Measurements from ENCODE around the gene PIGR. TPM values are rescaled to one million over a fixed set of nuclear protein-coding genes. Genes with fewer than 3 reads are reported as not detected.

The PIGR gene
- total RNA-seq, 1 experiment from 2014 or later, result 2.6 TPM

- Histone ChIP-seq H3K36me3 (ENCODE audit: control insufficient read depth in 1 of 2, insufficient read depth in 2 of 2, low read length in 2 of 2) (no peaks in the 10 kb centered on the region), H3K4me1 (ENCODE audit: control insufficient read depth in 1 of 2, insufficient read depth in 2 of 2, low read length in 2 of 2) (peaks cover 0 to 9% of the 10 kb centered on the region in 2 experiments; a peak in 2 of 4 replicates), H2AFZ (ENCODE audit: low read depth, low read length, poor library complexity, severe bottlenecking) (no peak overlapping the region), H3K4me3 (replicated peaks in 1 of 2; ENCODE audit: low read depth in 1 of 2, low read length in 2 of 2) (no peak overlapping the region), H3K27ac (ENCODE audit: low read depth, low read length) (no peak overlapping the region), H3K4me2 (ENCODE audit: low read length) (no peak overlapping the region), H4K20me1 (ENCODE audit: insufficient read depth) (no peaks in the 10 kb centered on the region), H3K79me2 (ENCODE audit: insufficient read depth, low read length) (no peaks in the 10 kb centered on the region), H3K9ac (ENCODE audit: low read length) (no peak overlapping the region), H3K9me2 (ENCODE audit: insufficient read depth) (no peaks in the 10 kb centered on the region), H3K9me3 (ENCODE audit: control insufficient read depth in 1 of 2, insufficient read depth in 1 of 2, low read depth in 1 of 2, low read length in 2 of 2) (no peaks in the 10 kb centered on the region), H3K27me3 (ENCODE audit: insufficient read depth, low read length) (no peaks in the 10 kb centered on the region)
- DNase-seq (ENCODE audit: low read depth, low spot score) (no peak), ATAC-seq (no peak)
- RAD21 ChIA-PET (ENCODE audit: low non-redundant PET in 1 of 2, low total read pairs in 2 of 2, uncharacterized antibody in 2 of 2, unreplicated experiment in 2 of 2), result no interaction called here
- POLR2A ChIA-PET, result no interaction called here
- CTCF ChIA-PET, result interaction anchor here (1.7 kb wide), 1 partner anchor 14 kb away, joined by 4 read pairs; no protein-coding TSS in a partner anchor
- intact Hi-C loops (cut with micrococcal nuclease), result no loop called here
- TF ChIP-seq JUND (IDR thresholded peaks at IDR 0.05) (no peak), ZFX (IDR thresholded peaks at IDR 0.05) (no peak), POLR2A (IDR thresholded peaks at IDR 0.05; ENCODE audit: borderline replicate concordance, extremely low read depth, insufficient read depth, insufficient read length) (no peak), POLR2AphosphoS5 (IDR thresholded peaks at IDR 0.05; ENCODE audit: low read depth, low read length) (no peak), MAX (IDR thresholded peaks at IDR 0.05) (no peak), ZBTB33 (IDR thresholded peaks at IDR 0.05; ENCODE audit: extremely low read depth, insufficient replicate concordance, low read length) (no peak), FOSL1 (IDR thresholded peaks at IDR 0.05; ENCODE audit: low read depth) (no peak), RAD21 (IDR thresholded peaks at IDR 0.05; ENCODE audit: low read depth) (no peak), CEBPB (IDR thresholded peaks at IDR 0.05; ENCODE audit: low read depth) (no peak), YY1 (IDR thresholded peaks at IDR 0.05; ENCODE audit: extremely low read depth, insufficient replicate concordance, low read depth, low read length) (no peak), EZH2 (IDR thresholded peaks at IDR 0.05) (no peak), ZNF274 (IDR thresholded peaks at IDR 0.05; ENCODE audit: low read depth, low read length) (no peak), EGR1 (IDR thresholded peaks at IDR 0.05; ENCODE audit: low read depth) (no peak), CTCF (IDR thresholded peaks at IDR 0.05 in 2 of 3, conservative IDR thresholded peaks at IDR 0.05 in 1 of 3; ENCODE audit: borderline replicate concordance in 1 of 3, insufficient read depth in 1 of 3, low read depth in 2 of 3, low read length in 2 of 3) (no peak)
- no TSS peak for BruUV-seq (replicated peaks)
These were observed 23.0 kb downstream of the PIGR start for GRCh38 chr1:206923009-206923960.

Data from HCT116 (cell line).